GM18511 (cell line): ENCODE data around the gene RSPH1.

Experiments used
- ATAC-seq: cut with Tn5 transposase; IDR thresholded peaks from one replicate; pipeline ENCODE4 v1.9.1; 2021; ENCODE audit warnings: mild to moderate bottlenecking, moderate library complexity; ENCODE audit not compliant: unreplicated experiment

RSPH1 gene

GRCh38 chr21:42433946-42434551, 62.0 kb downstream of the RSPH1 start:
- ATAC-seq: no peak

- ATAC-seq: no peak
Measured at GRCh38 chr21:42432695-42433094, 63.3 kb downstream of the RSPH1 start.

GRCh38 chr21:42431196-42431595, 64.8 kb downstream of the RSPH1 start:
- ATAC-seq: no peak

- no peak for ATAC-seq
Measured at GRCh38 chr21:42430521-42430920, 65.5 kb downstream of the RSPH1 start.

- no peak for ATAC-seq
Measured at GRCh38 chr21:42429856-42430255, 66.2 kb downstream of the RSPH1 start.

GRCh38 chr21:42429021-42429420, 67.0 kb downstream of the RSPH1 start:
- ATAC-seq: no peak

- ATAC-seq: no peak
Measured at GRCh38 chr21:42427809-42428419, 68.1 kb downstream of the RSPH1 start.

- ATAC-seq: no peak
Measured at GRCh38 chr21:42426876-42427480, 69.0 kb downstream of the RSPH1 start.

- ATAC-seq: no peak
Measured at GRCh38 chr21:42426424-42426823, 69.6 kb downstream of the RSPH1 start.

GRCh38 chr21:42425591-42425990, 70.4 kb downstream of the RSPH1 start:
- no peak for ATAC-seq

GRCh38 chr21:42424914-42425541, 71.0 kb downstream of the RSPH1 start:
- ATAC-seq: no peak

GRCh38 chr21:42423685-42424084, 72.3 kb downstream of the RSPH1 start:
- ATAC-seq: peak; percentile 23

GRCh38 chr21:42423197-42423675, 72.8 kb downstream of the RSPH1 start:
- ATAC-seq: peak; percentile 72
